ENCODE data around the gene STUB1. TPM values are rescaled to one million over a fixed set of nuclear protein-coding genes. Genes with fewer than 3 reads are reported as not detected.

STUB1 gene
- total RNA-seq, 4 donors from 2014 or later = 152 to 213 (median 186) TPM

DNA sequence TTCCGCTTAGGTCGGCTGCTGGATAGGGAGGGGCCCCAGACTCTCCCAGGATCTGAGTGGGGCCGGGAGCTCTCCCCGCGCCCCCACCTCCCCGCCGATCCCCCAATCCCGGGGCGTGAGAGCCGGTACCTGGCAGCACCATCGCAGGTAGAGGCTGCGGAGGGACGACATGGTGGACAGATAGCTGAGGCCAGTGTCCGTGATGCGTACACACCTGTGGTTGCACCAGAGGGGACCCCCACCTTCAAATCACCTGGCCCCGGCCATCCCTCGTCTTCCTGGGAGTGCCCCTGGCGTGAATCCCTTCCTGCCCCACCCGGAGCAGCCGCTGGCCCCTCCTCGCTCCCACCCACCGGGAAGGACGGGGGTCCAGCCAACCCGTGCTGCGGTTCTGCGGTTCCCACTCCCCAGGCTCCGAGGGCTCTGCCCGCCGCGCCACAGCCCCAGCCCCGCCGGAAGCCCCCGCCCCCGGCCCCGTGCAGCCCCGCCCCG is 14.7 kb downstream of the STUB1 start:
- peak overlapping the region in 1 of 4 donors; percentile 27 for H3K4me3 ChIP-seq

DNA sequence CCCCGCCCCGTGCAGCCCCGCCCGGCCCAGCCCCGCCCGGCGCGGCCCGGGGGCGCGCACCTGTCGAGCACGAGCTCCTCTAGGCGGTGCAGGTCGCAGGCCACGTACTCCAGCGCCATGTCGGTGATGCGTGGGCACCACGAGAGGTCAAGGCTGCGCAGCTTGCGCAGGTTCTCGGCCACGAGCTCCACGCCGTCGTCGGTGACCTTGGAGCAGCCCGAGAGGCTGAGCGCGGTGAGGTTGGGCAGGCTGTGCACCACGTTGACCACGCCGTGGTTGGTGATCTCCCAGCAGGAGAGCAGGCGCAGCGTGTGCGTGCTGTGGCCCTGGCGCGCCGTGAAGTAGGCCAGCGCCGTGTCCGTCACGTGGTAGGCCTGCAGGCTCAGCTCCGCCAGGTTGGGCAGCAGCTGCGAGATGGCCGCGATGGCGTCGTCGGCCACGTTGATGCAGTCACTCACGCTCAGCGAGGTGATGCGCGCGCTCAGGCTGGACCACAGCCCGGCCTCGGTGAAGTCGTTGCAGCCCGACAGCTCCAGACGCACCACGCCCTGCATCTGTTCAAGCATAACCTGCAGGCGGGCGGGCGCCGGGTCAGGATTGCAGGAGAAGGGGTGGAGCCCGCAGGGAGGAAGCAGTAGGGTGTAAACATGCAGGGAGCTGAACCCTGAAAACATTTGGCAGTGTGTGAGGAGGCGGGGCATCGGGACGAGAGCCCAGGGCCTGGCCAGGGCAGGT is 15.3 kb downstream of the STUB1 start:
- peaks cover 0 to 76% of the 10 kb centered on the region in 2 donors for H3K27me3 ChIP-seq
- peaks cover 0 to 8% (median 0%) of the 10 kb centered on the region in 3 donors for H3K36me3 ChIP-seq
- H3K4me1 ChIP-seq = peaks cover 0 to 30% (median 14%) of the 10 kb centered on the region in 4 donors
- TF ChIP-seq EP300 (IDR thresholded peaks at IDR 0.05) = no peak
- TF ChIP-seq, protein P1, sequence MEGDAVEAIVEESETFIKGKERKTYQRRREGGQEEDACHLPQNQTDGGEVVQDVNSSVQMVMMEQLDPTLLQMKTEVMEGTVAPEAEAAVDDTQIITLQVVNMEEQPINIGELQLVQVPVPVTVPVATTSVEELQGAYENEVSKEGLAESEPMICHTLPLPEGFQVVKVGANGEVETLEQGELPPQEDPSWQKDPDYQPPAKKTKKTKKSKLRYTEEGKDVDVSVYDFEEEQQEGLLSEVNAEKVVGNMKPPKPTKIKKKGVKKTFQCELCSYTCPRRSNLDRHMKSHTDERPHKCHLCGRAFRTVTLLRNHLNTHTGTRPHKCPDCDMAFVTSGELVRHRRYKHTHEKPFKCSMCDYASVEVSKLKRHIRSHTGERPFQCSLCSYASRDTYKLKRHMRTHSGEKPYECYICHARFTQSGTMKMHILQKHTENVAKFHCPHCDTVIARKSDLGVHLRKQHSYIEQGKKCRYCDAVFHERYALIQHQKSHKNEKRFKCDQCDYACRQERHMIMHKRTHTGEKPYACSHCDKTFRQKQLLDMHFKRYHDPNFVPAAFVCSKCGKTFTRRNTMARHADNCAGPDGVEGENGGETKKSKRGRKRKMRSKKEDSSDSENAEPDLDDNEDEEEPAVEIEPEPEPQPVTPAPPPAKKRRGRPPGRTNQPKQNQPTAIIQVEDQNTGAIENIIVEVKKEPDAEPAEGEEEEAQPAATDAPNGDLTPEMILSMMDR (IDR thresholded peaks at IDR 0.05) = no peak
- TF ChIP-seq POLR2A (IDR thresholded peaks at IDR 0.05) = no peak
- H3K9me3 ChIP-seq = no peaks in the 10 kb centered on the region
- 6 to 14% methylated on average over 21 to 34 of the region's 71 CpGs for WGBS, 2 donors
- H3K4me3 ChIP-seq = peak overlapping the region in 2 of 4 donors; percentile 10 to 33
- no peak overlapping the region for H3K27ac ChIP-seq
- DNase-seq (ENCODE audit: low spot score in 2 of 2) = no peak

More for the DNA sequence above, 14.7 kb downstream of the STUB1 start:
- Histone ChIP-seq H3K27ac (no peak overlapping the region), H3K27me3 (peaks cover 0 to 70% of the 10 kb centered on the region in 2 donors), H3K36me3 (peaks cover 0 to 8% (median 0%) of the 10 kb centered on the region in 3 donors), H3K9me3 (no peaks in the 10 kb centered on the region), H3K4me1 (peaks cover 0 to 31% (median 15%) of the 10 kb centered on the region in 4 donors)
- WGBS, 2 donors = 0 to 3% methylated on average over 1 to 12 of the region's 37 CpGs
- TF ChIP-seq POLR2A (IDR thresholded peaks at IDR 0.05) (no peak), EP300 (IDR thresholded peaks at IDR 0.05) (no peak)
- TF ChIP-seq, protein P1 (IDR thresholded peaks at IDR 0.05) = no peak
- no peak for DNase-seq (ENCODE audit: low spot score in 2 of 2)

DNA sequence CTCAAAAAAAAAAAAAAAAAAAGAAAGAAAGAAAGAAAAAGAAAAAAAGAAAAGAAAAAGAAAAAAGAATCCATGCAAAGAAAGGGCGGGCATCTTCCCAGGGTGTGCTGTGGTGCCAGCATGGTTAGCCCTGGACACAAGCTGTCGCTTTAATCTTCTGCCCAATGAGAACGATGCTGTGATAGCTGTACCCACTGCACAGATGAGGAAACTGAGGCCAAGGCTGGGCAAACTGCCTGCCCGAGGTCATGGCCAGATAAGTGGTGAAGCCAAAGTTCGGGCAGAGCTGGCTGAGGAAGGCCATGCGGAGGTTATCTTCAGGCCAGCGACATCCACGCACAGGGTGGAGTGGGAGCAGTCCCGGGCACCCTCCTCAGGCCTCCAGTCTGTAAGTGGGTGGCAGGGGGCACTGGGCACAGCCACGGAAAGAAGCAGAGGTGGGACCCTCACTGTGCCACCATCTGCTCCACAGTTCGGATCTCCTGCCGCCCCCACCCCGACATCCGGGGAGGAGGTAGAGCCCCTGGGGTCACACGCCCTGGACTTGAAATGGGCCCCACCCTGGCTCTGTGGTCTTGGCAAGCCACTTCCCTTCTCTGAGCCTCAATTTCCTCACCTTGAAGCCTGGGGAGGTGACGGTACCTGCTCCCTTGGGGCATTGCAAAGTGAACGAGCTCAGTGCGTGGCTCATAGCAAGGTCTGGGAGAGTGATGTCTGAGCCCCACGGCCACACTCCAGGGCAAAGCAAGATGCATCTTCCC is 18.9 kb downstream of the STUB1 start:
- Histone ChIP-seq H3K4me3 (no peak overlapping the region), H3K36me3 (peaks cover 0 to 8% (median 0%) of the 10 kb centered on the region in 3 donors), H3K27ac (no peak overlapping the region), H3K27me3 (peaks cover 0 to 90% of the 10 kb centered on the region in 2 donors), H3K4me1 (peaks cover 0 to 31% (median 11%) of the 10 kb centered on the region in 4 donors), H3K9me3 (no peaks in the 10 kb centered on the region)
- DNase-seq (ENCODE audit: low spot score in 2 of 2) = no peak
- no peak for TF ChIP-seq EP300 (IDR thresholded peaks at IDR 0.05)
- TF ChIP-seq, protein P1 (IDR thresholded peaks at IDR 0.05) = no peak
- no peak for TF ChIP-seq POLR2A (IDR thresholded peaks at IDR 0.05)
- 65 to 74% methylated on average over 16 to 19 of the region's 19 CpGs for WGBS, 2 donors

DNA sequence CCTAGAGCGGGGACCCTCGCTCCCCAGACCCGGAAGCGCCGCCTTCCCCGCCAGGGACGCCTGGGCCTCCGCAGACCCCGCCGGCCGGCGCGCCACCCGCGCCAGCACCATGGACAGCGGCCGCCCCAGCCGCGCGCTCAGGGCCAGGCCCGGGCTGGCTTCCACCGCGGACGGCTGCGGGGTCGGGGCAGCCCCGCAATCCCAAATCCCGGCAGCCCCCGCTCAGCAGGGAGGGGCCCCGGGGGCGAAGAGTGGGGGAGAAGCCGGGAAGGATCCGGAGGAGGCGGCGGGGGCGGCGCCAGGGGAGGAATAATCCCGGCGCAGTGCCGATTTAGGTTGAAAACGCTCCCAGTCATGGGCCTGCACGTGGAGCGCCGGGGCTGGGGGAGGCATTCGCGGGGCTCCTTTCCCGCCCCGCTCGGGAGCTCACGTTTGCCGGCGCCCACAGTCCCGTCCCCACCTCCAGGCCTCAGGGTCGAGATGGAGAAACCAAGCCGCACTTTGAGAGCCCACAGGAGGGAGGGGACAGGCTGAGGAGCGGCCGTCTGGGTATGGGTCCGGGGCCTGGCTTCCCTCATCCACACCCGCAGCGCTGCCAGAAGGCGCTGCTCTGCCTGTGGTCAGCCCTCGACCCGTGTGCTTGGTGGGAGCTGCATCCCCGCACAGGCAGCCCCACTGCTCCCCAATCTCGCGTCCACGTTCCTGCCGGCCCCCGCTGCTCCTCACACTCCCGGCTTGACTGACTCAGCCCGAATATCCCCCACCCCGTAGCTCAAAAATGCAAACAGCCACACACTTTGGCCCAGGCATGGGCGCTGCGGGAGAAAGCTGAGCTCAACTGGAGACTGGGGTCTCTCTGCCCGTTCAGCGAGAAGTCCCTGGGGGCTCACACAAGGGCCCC is 20.7 kb downstream of the STUB1 start:
- 5 to 28% methylated on average over 15 to 52 of the region's 76 CpGs for WGBS, 2 donors
- peaks cover 0 to 26% (median under 1%) of the 10 kb centered on the region in 4 donors for H3K4me1 ChIP-seq
- H3K27ac ChIP-seq = no peak overlapping the region
- TF ChIP-seq, protein P1 (IDR thresholded peaks at IDR 0.05) = no peak
- TF ChIP-seq EP300 (IDR thresholded peaks at IDR 0.05) (no peak), POLR2A (IDR thresholded peaks at IDR 0.05) (no peak)
- H3K9me3 ChIP-seq = no peaks in the 10 kb centered on the region
- H3K27me3 ChIP-seq = peaks cover 0 to 85% of the 10 kb centered on the region in 2 donors
- no peak for DNase-seq (ENCODE audit: low spot score in 2 of 2)
- no peak overlapping the region for H3K4me3 ChIP-seq
- peaks cover 0 to 8% (median 0%) of the 10 kb centered on the region in 3 donors for H3K36me3 ChIP-seq

Measured in tibial nerve (tissue), 4 donors.